Thyroid gland (tissue), 4 donors: ENCODE measurements around the gene ADAMTS14.

Source experiments
- POLR2A ChIP-seq, 2 donors: fragments of 450-650 bp; IDR thresholded peaks; one replicate each; pipeline ENCODE4 v1.6.1; 2017; ENCODE audit warnings: antibody characterized with exemption in 2 of 2, mild to moderate bottlenecking in 2 of 2, moderate library complexity in 1 of 2
- TF ChIP-seq, protein P1 (sequence below), 6 experiments: fragments of 200-600 bp in 3 of 6; fragments of 450-650 bp in 3 of 6; sonication (generic) in 3 of 6; IDR thresholded peaks; one replicate each; pipeline ENCODE4 v1.5.1; 2016 to 2019; ENCODE audit warnings: antibody characterized with exemption in 6 of 6, mild to moderate bottlenecking in 2 of 6, inconsistent platforms in 1 of 6, moderate library complexity in 1 of 6

GRCh38 chr10:70809726-70810125 lies 137.4 kb downstream of the ADAMTS14 start:
- no peak for TF ChIP-seq POLR2A (IDR thresholded peaks at IDR 0.05)
- TF ChIP-seq, protein P1, sequence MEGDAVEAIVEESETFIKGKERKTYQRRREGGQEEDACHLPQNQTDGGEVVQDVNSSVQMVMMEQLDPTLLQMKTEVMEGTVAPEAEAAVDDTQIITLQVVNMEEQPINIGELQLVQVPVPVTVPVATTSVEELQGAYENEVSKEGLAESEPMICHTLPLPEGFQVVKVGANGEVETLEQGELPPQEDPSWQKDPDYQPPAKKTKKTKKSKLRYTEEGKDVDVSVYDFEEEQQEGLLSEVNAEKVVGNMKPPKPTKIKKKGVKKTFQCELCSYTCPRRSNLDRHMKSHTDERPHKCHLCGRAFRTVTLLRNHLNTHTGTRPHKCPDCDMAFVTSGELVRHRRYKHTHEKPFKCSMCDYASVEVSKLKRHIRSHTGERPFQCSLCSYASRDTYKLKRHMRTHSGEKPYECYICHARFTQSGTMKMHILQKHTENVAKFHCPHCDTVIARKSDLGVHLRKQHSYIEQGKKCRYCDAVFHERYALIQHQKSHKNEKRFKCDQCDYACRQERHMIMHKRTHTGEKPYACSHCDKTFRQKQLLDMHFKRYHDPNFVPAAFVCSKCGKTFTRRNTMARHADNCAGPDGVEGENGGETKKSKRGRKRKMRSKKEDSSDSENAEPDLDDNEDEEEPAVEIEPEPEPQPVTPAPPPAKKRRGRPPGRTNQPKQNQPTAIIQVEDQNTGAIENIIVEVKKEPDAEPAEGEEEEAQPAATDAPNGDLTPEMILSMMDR (IDR thresholded peaks at IDR 0.05) = no peak
